Adipocyte (in vitro differentiated cells): ENCODE results near the gene TBC1D5.

Experiments
- DNase-seq: peaks from one replicate; pipeline ENCODE4 v3.0.0-alpha.2; 2015; ENCODE audit warnings: low read depth
- H3K27me3 ChIP-seq: replicated peaks from 2 replicates; pipeline ENCODE4 v1.7.0; 2013; ENCODE audit warnings: mild to moderate bottlenecking, low read length, moderate library complexity; ENCODE audit not compliant: control insufficient read depth, insufficient read depth
- H3K36me3 ChIP-seq: 2 replicates; pipeline ENCODE4 v1.7.0; 2013; ENCODE audit warnings: low read length, mild to moderate bottlenecking, moderate library complexity; ENCODE audit not compliant: control insufficient read depth, insufficient read depth, severe bottlenecking
- H3K4me1 ChIP-seq: 2 replicates; pipeline ENCODE4 v1.7.0; 2013; ENCODE audit warnings: mild to moderate bottlenecking, low read length, moderate library complexity; ENCODE audit not compliant: control insufficient read depth, insufficient read depth
- H3K4me3 ChIP-seq: 2 replicates; pipeline ENCODE4 v1.7.0; 2013; ENCODE audit warnings: mild to moderate bottlenecking, low read length, moderate library complexity
- H3K9ac ChIP-seq: 2 replicates; pipeline ENCODE4 v1.7.0; 2013; ENCODE audit warnings: mild to moderate bottlenecking, low read length, moderate library complexity
- H3K9me3 ChIP-seq: 2 replicates; pipeline ENCODE4 v1.7.0; 2013; ENCODE audit warnings: mild to moderate bottlenecking, low read length, moderate library complexity; ENCODE audit not compliant: control insufficient read depth

Gene TBC1D5

GRCh38 chr3:17431484-17432045, 310.9 kb downstream of the TBC1D5 start:
- H3K9ac ChIP-seq: peak overlapping the region; percentile 48
- H3K36me3 ChIP-seq: no peaks in the 10 kb centered on the region
- H3K4me3 ChIP-seq: no peak overlapping the region

GRCh38 chr3:17431004-17431403, 311.4 kb downstream of the TBC1D5 start:
- peak; percentile 69 for DNase-seq
- H3K4me3 ChIP-seq: no peak overlapping the region

More at GRCh38 chr3:17431484-17432045, 310.9 kb downstream of the TBC1D5 start:
- peaks cover 15% of the 10 kb centered on the region for H3K4me1 ChIP-seq
- no peaks in the 10 kb centered on the region for H3K27me3 ChIP-seq
- peaks cover 3% of the 10 kb centered on the region for H3K9me3 ChIP-seq
- DNase-seq: peak; percentile 84

GRCh38 chr3:17430582-17430981, 311.8 kb downstream of the TBC1D5 start:
- Histone ChIP-seq H3K4me1 (peaks cover 15% of the 10 kb centered on the region), H3K9me3 (peaks cover 3% of the 10 kb centered on the region), H3K36me3 (no peaks in the 10 kb centered on the region), H3K27me3 (no peaks in the 10 kb centered on the region), H3K4me3 (no peak overlapping the region), H3K9ac (no peak overlapping the region)
- no peak for DNase-seq

More at GRCh38 chr3:17431004-17431403, 311.4 kb downstream of the TBC1D5 start:
- H3K36me3 ChIP-seq: no peaks in the 10 kb centered on the region
- H3K27me3 ChIP-seq: no peaks in the 10 kb centered on the region
- peaks cover 15% of the 10 kb centered on the region for H3K4me1 ChIP-seq
- peaks cover 3% of the 10 kb centered on the region for H3K9me3 ChIP-seq
- no peak overlapping the region for H3K9ac ChIP-seq

- Histone ChIP-seq H3K36me3 (no peaks in the 10 kb centered on the region), H3K4me1 (peaks cover 9% of the 10 kb centered on the region)
- no peak for DNase-seq
Observed at GRCh38 chr3:17423786-17424536, 318.5 kb downstream of the TBC1D5 start.

GRCh38 chr3:17422636-17423035, 319.8 kb downstream of the TBC1D5 start:
- no peaks in the 10 kb centered on the region for H3K9me3 ChIP-seq
- DNase-seq: no peak
- H3K27me3 ChIP-seq: no peaks in the 10 kb centered on the region
- H3K36me3 ChIP-seq: no peaks in the 10 kb centered on the region
- H3K4me3 ChIP-seq: no peak overlapping the region
- H3K4me1 ChIP-seq: peaks cover 9% of the 10 kb centered on the region
- no peak overlapping the region for H3K9ac ChIP-seq

More at GRCh38 chr3:17423786-17424536, 318.5 kb downstream of the TBC1D5 start:
- Histone ChIP-seq H3K9me3 (no peaks in the 10 kb centered on the region), H3K9ac (no peak overlapping the region), H3K4me3 (no peak overlapping the region), H3K27me3 (no peaks in the 10 kb centered on the region)

GRCh38 chr3:17420668-17421067, 321.8 kb downstream of the TBC1D5 start:
- Histone ChIP-seq H3K9ac (no peak overlapping the region), H3K4me1 (peaks cover 9% of the 10 kb centered on the region), H3K9me3 (no peaks in the 10 kb centered on the region), H3K27me3 (no peaks in the 10 kb centered on the region), H3K4me3 (no peak overlapping the region), H3K36me3 (no peaks in the 10 kb centered on the region)
- no peak for DNase-seq

GRCh38 chr3:17412950-17413530, 329.4 kb downstream of the TBC1D5 start:
- H3K4me1 ChIP-seq: no peaks in the 10 kb centered on the region
- no peak overlapping the region for H3K9ac ChIP-seq
- no peaks in the 10 kb centered on the region for H3K36me3 ChIP-seq
- H3K9me3 ChIP-seq: no peaks in the 10 kb centered on the region
- no peaks in the 10 kb centered on the region for H3K27me3 ChIP-seq
- H3K4me3 ChIP-seq: no peak overlapping the region
- peak; percentile 85 for DNase-seq

GRCh38 chr3:17411157-17411877, 331.1 kb downstream of the TBC1D5 start:
- H3K4me3 ChIP-seq: no peak overlapping the region
- H3K4me1 ChIP-seq: peaks cover 4% of the 10 kb centered on the region
- no peaks in the 10 kb centered on the region for H3K9me3 ChIP-seq
- H3K9ac ChIP-seq: no peak overlapping the region
- H3K27me3 ChIP-seq: no peaks in the 10 kb centered on the region
- H3K36me3 ChIP-seq: no peaks in the 10 kb centered on the region
- no peak for DNase-seq

- DNase-seq: no peak
Observed at GRCh38 chr3:17407576-17407975, 334.9 kb downstream of the TBC1D5 start.

GRCh38 chr3:17404548-17404947, 337.9 kb downstream of the TBC1D5 start:
- Histone ChIP-seq H3K4me1 (peaks cover 4% of the 10 kb centered on the region), H3K4me3 (no peak overlapping the region), H3K9me3 (no peaks in the 10 kb centered on the region), H3K9ac (no peak overlapping the region), H3K36me3 (peaks cover 21% of the 10 kb centered on the region), H3K27me3 (no peaks in the 10 kb centered on the region)
- no peak for DNase-seq

More at GRCh38 chr3:17407576-17407975, 334.9 kb downstream of the TBC1D5 start:
- peaks cover 13% of the 10 kb centered on the region for H3K36me3 ChIP-seq
- H3K27me3 ChIP-seq: no peaks in the 10 kb centered on the region
- no peaks in the 10 kb centered on the region for H3K9me3 ChIP-seq
- no peak overlapping the region for H3K9ac ChIP-seq
- H3K4me3 ChIP-seq: no peak overlapping the region
- peaks cover 4% of the 10 kb centered on the region for H3K4me1 ChIP-seq

- Histone ChIP-seq H3K9ac (no peak overlapping the region), H3K27me3 (no peaks in the 10 kb centered on the region), H3K9me3 (no peaks in the 10 kb centered on the region), H3K36me3 (peaks cover 21% of the 10 kb centered on the region), H3K4me1 (peaks cover 2% of the 10 kb centered on the region), H3K4me3 (no peak overlapping the region)
- no peak for DNase-seq
Observed at GRCh38 chr3:17402442-17402841, 340.0 kb downstream of the TBC1D5 start.
